Psoas muscle (tissue), 8 donors: ENCODE measurements around the gene BCAS3. TPM values are rescaled to one million over a fixed set of nuclear protein-coding genes. Genes with fewer than 3 reads are reported as not detected.

Experiments used
- ATAC-seq, 4 donors: fragments of 200-7000 bp; cut with Tn5 transposase; one replicate each; pipeline ENCODE4 v1.9.1; 2020; ENCODE audit warnings: moderate library complexity in 3 of 4, mild to moderate bottlenecking in 2 of 4
- DNase-seq, 2 donors: peaks; one replicate each; pipeline ENCODE4 v3.0.0-alpha.2; 2020
- H3K27ac ChIP-seq: fragments of 200-600 bp; one replicate; pipeline ENCODE4 v1.8.0; 2022
- H3K27me3 ChIP-seq, 3 donors: fragments of 200-600 bp in 1 of 3; one replicate each; pipeline versions ENCODE4 v1.6.1 to v1.8.0; 2013 to 2022; ENCODE audit warnings: low read length in 2 of 3, mild to moderate bottlenecking in 2 of 3, moderate library complexity in 1 of 3; ENCODE audit not compliant: insufficient read depth in 3 of 3
- H3K36me3 ChIP-seq, 2 donors: fragments of 200-600 bp in 1 of 2; one replicate each; pipeline versions ENCODE4 v1.6.1 to v1.8.0; 2013 to 2022; ENCODE audit warnings: low read depth in 1 of 2, mild to moderate bottlenecking in 1 of 2, moderate library complexity in 1 of 2; ENCODE audit not compliant: insufficient read depth in 1 of 2
- H3K4me1 ChIP-seq: fragments of 200-600 bp; one replicate; pipeline ENCODE4 v1.8.0; 2022
- H3K4me3 ChIP-seq: fragments of 200-600 bp; one replicate; pipeline ENCODE4 v1.8.0; 2022; ENCODE audit warnings: mild to moderate bottlenecking
- H3K9me3 ChIP-seq: fragments of 200-600 bp; one replicate; pipeline ENCODE4 v1.8.0; 2022
- WGBS, 3 donors: extraction: QIAGEN DNeasy Blood & Tissue Kit; methylation state at CpG; one replicate each; pipeline versions ENCODE4 v1.1.6 to v1.1.7; 2013; 5-methylcytosine and 5-hydroxymethylcytosine counted together
- intact Hi-C, 2 donors: fragments of 100-400 bp; cut with DNase I; formaldehyde crosslinking; loops; one replicate each; pipeline versions ENCODE4 v1.11.0 to v1.14.2; 2022
- polyA plus RNA-seq, 3 donors: library from polyadenylated mRNA; stranded (reverse); fragments of 200-250 nt; gene quantifications; one replicate each; pipeline ENCODE4 v1.2.3, GENCODE V29; 2013
- total RNA-seq, 4 donors: library from RNA; stranded (reverse); fragmentation: NEBNext Ultra II Directional in 2 of 4; extraction: Animal tissue kit (Norgen Biotek cat#: 25700) in 2 of 4; gene quantifications; one replicate each; pipeline versions ENCODE4 v1.2.1 to v1.2.4, GENCODE V29; 2021 to 2023
- TF ChIP-seq, protein P1 (sequence below): fragments of 200-600 bp; IDR thresholded peaks from one replicate; pipeline ENCODE4 v1.8.0; 2022; ENCODE audit warnings: antibody characterized with exemption
- donor health status: healthy with polysubstance abuse.
- donor health status: DM: no; HTN: no; CAD: no; lungs with moderate emphysema.
- donor health status: Bipolar disorder and iron deficiency.
- donor health status: healthy.
- donor health status: DM: yes; HTN: yes; CAD: no.
- donor health status: DM: no; HTN: no; CAD: no.
- donor health status: DM: no; HTN: no; CAD: no.
- donor health status: DM: yes; HTN: yes; CAD: no.

Gene BCAS3
- total and polyA plus RNA-seq, 7 donors, result 2.4 to 28.8 (median 15.0) TPM

DNA sequence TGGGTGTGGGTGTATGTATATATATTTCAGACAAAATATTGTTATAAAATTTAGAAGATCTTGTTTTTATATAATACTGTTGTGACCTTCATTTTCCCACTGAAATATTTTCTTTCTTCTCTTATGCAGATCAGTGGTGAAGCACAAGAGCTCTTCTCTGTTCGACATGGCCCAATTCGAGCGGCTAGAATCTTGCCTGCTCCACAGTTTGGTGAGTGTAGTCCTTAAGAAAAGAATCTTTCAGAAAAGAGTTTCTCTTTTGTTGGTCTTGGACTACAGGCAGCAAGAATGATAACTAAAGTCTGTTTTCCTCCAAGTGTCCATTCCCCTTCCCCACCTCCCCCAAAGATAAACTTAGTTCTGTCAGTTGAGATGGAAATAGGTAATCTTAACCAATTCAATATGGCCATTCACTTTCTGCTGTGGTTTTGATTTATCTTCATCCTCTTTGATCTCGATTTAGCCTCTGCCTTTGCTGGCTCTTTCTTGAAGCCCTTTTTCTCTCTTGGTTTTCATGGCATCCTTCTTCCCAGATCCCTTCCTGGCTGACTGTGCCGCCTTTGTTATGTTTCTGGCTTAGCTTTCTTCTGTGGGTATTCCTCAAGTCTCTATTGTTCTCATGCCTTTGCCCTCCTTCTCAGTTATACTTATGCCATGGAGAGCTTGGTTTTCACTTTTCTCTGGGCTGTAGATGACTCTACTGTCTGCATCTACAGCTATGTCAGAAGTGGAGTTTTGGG lies 69.6 kb downstream of the BCAS3 start:
- WGBS, 3 donors, result 78 to 80% (median 80%) methylated on average over 5 of the region's 5 CpGs
- no peaks in the 10 kb centered on the region for H3K27me3 ChIP-seq
- no peak overlapping the region for H3K4me3 ChIP-seq
- ATAC-seq (no peak), DNase-seq (no peak)
- peaks cover 17% of the 10 kb centered on the region for H3K9me3 ChIP-seq
- H3K27ac ChIP-seq, result no peak overlapping the region
- H3K36me3 ChIP-seq, result no peaks in the 10 kb centered on the region
- intact Hi-C loops, result no loop called here
- no peaks in the 10 kb centered on the region for H3K4me1 ChIP-seq
- TF ChIP-seq, protein P1, sequence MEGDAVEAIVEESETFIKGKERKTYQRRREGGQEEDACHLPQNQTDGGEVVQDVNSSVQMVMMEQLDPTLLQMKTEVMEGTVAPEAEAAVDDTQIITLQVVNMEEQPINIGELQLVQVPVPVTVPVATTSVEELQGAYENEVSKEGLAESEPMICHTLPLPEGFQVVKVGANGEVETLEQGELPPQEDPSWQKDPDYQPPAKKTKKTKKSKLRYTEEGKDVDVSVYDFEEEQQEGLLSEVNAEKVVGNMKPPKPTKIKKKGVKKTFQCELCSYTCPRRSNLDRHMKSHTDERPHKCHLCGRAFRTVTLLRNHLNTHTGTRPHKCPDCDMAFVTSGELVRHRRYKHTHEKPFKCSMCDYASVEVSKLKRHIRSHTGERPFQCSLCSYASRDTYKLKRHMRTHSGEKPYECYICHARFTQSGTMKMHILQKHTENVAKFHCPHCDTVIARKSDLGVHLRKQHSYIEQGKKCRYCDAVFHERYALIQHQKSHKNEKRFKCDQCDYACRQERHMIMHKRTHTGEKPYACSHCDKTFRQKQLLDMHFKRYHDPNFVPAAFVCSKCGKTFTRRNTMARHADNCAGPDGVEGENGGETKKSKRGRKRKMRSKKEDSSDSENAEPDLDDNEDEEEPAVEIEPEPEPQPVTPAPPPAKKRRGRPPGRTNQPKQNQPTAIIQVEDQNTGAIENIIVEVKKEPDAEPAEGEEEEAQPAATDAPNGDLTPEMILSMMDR, result no peak

- no peak for DNase-seq
- no peaks in the 10 kb centered on the region for H3K27me3 ChIP-seq
- no peaks in the 10 kb centered on the region for H3K36me3 ChIP-seq
- intact Hi-C loops, result no loop called here
- H3K9me3 ChIP-seq, result peaks cover 17% of the 10 kb centered on the region
- H3K4me3 ChIP-seq, result no peak overlapping the region
- H3K27ac ChIP-seq, result no peak overlapping the region
- no peak for ATAC-seq
- 85 to 93% (median 88%) methylated on average over 2 of the region's 2 CpGs for WGBS, 3 donors
- TF ChIP-seq, protein P1, result no peak
- no peaks in the 10 kb centered on the region for H3K4me1 ChIP-seq
These were observed 70.6 kb downstream of the BCAS3 start for GRCh38 chr17:60748204-60748603.

DNA sequence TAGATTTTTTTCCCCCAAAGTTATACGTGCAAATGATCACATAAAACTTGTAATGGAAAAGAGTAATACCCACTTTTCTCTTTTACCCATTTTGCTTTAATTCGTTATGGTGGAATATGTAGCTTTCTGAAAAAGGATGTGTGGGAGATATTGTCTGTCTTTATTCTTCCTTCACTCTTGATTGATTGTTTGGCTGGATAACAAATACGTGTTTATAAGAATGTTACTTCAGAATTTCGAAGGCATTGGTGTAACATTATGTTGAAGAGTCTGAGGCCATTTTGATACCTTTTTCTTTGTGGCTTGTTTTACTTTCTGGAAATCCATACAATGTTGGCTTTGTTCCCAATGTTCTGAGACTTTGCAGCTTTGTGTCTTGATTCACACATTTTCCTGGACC lies 71.4 kb downstream of the BCAS3 start:
- no peak for DNase-seq
- Histone ChIP-seq H3K4me1 (no peaks in the 10 kb centered on the region), H3K36me3 (no peaks in the 10 kb centered on the region), H3K27ac (no peak overlapping the region), H3K9me3 (peaks cover 17% of the 10 kb centered on the region), H3K4me3 (no peak overlapping the region), H3K27me3 (no peaks in the 10 kb centered on the region)
- ATAC-seq, result no peak
- WGBS, 3 donors, result 90 to 94% (median 94%) methylated on average over 4 of the region's 4 CpGs
- TF ChIP-seq, protein P1, result no peak
- intact Hi-C loops, result no loop called here

DNA sequence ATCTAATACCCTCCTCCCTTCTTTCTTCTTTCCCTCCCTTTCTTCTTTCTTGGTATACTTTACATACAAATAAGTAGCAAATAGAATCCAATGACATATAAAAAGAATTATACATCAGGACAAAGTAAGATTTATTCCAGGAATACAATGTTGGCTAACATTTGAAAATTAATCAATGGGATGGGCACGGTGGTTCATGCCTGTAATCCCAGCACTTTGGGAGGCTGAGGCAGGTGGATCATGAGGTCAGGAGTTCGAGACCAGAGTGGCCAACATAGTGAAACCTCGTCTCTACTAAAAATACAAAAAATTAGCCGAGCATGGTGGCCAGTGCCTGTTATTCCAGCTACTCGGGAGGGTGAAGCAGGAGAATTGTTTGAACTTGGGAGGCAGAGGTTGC lies 72.1 kb downstream of the BCAS3 start:
- intact Hi-C loops, result no loop called here
- H3K9me3 ChIP-seq, result peaks cover 17% of the 10 kb centered on the region
- no peak overlapping the region for H3K4me3 ChIP-seq
- no peak for DNase-seq
- no peak overlapping the region for H3K27ac ChIP-seq
- H3K36me3 ChIP-seq, result no peaks in the 10 kb centered on the region
- H3K4me1 ChIP-seq, result no peaks in the 10 kb centered on the region
- TF ChIP-seq, protein P1, result no peak
- ATAC-seq, result no peak
- no peaks in the 10 kb centered on the region for H3K27me3 ChIP-seq
- 93 to 95% (median 93%) methylated on average over 5 of the region's 5 CpGs for WGBS, 3 donors

DNA sequence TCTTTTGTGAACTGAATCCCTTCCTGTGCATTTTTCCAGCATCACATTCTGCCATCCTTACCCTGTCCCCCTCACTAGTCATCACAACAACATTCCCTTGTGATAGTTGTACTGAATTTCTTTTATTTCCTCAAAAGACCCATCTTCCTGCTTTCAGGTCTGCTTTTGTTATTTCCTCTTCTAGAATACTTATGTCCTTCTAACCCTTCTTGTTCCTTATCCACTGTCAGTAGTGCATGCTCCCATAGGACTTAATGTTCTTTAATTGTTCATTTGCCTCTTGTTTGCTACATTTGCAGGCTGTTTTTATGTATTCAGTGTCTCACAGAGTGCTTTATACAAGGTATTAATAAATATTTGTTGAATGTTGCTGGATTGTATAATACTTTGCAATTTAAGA lies 73.0 kb downstream of the BCAS3 start:
- TF ChIP-seq, protein P1, result no peak
- intact Hi-C loops, result no loop called here
- ATAC-seq, result no peak

More for the DNA sequence above, 73.0 kb downstream of the BCAS3 start:
- Histone ChIP-seq H3K36me3 (no peaks in the 10 kb centered on the region), H3K4me1 (no peaks in the 10 kb centered on the region), H3K9me3 (peaks cover 17% of the 10 kb centered on the region), H3K4me3 (no peak overlapping the region), H3K27ac (no peak overlapping the region), H3K27me3 (no peaks in the 10 kb centered on the region)
- no peak for DNase-seq
